HG02588 (cell line): ENCODE data around the gene PDAP1.
"Not testable (repeated sequence)": the region's sequence is repeated elsewhere in the genome, so short reads cannot be mapped to it uniquely, and the experiment has no call there.

Experiments used
- ATAC-seq: cut with Tn5 transposase; IDR thresholded peaks from one replicate; pipeline ENCODE4 v1.9.1; 2021; ENCODE audit warnings: mild to moderate bottlenecking, moderate library complexity; ENCODE audit not compliant: unreplicated experiment

Gene PDAP1

DNA sequence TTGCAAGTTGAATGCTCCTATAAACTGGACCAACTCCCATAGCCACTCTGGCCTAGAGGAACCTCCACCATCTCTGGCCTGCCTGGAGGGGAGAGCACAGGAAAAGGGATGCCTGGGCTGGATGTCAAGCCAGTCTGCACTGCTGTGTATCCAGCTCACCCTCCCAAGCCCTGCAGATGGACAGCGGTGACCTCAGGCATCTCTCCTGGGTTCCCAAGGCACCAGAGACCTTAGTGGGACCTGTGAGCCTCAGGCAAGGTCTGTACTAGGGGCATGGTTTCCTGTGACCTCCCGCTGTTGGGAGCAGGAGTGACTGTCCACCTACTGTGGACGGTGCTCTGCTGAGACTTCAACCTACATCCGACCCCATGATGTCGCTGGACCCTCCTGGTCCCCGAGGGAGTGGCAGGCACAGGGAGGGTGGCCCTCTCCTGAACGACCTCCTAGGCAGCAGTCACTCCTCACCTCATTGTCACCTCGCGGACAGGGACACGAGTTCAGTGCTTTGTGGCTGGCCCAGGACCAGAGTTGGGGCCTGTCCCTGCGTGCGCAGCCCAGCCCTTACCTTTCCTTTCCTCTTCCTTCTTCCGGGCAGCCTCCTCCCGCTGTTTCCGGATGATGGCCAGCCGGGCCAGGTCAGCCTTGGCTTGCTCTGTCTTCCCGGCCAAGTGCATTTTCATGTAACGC, 11.0 kb downstream of the PDAP1 start:
- no peak for ATAC-seq

- ATAC-seq: no peak
These were observed 11.7 kb downstream of the PDAP1 start for GRCh38 chr7:99396418-99397296.

- no peak for ATAC-seq
These were observed 12.6 kb downstream of the PDAP1 start for GRCh38 chr7:99395616-99396327.

DNA sequence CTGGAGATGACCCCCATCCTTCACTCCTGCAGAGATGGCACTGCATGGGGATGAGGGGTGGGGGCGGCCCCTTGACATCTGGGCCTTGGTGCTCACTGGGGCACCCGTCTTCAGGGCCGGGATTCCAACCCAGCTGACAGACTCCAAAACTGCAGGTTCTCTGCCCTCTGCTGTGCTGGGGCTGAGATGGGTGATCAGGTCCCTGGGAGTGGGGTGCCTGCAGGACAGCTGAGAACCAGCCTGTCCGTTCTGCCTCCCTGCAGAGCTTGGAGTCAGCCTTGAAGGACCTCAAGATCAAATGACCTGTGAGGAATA, 14.3 kb downstream of the PDAP1 start:
- ATAC-seq: no peak

GRCh38 chr7:99393355-99394187, 14.8 kb downstream of the PDAP1 start:
- ATAC-seq: no peak

DNA sequence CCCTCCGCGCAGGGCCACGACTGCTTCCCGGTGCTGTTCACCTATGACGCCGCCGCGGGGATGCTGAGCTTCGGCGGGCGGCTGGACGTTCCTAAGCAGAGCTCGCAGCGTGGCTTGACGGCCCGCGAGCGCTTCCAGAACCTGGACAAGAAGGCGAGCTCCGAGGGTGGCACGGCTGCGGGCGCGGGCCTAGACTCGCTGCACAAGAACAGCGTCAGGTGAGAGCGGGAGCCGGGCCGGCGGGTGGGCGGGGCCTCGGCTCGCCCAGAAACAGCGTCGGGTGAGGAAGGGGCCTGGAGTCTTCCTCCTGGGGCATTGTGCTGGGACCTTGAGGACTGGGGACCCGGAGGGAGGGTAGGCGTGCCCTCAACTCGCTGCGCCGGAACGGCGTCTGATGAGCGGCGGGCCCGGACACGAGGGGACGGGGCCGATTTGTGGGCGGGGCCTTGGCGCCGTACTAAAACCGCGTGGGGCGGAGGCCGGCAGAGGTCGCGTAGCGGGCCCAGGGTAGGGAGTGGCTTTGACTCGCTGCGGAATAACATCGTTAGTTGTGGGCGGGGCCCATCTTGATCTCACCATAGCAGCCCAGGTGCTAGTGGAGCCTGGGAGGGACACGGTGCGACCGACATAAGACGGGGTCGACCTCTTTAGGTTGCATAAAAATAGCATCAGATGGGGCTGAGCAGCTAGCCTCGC, 15.6 kb downstream of the PDAP1 start:
- no peak for ATAC-seq

DNA sequence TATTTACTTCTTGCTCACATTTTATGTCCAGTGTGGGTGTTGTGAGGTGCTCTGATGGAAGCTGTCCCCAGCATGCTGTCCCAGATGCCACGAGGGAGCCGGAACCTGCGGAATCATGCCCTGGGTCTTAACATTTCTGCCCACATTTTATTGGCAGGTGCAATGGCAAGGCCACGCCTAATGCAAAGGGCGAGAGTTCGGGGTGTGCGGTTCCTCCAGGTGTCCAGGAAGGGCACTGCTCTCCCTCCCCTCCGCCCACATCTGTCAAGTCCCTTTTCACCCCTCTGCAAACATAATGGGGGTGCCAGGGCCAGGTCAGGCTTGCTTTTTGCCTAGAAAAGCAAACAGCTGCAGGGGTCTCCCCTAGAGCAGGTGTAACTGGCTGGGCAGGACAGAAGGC, 16.4 kb downstream of the PDAP1 start:
- no peak for ATAC-seq

GRCh38 chr7:99390941-99391602, 17.3 kb downstream of the PDAP1 start:
- ATAC-seq: no peak

- no peak for ATAC-seq
These were observed 18.6 kb downstream of the PDAP1 start for GRCh38 chr7:99389772-99390171.

DNA sequence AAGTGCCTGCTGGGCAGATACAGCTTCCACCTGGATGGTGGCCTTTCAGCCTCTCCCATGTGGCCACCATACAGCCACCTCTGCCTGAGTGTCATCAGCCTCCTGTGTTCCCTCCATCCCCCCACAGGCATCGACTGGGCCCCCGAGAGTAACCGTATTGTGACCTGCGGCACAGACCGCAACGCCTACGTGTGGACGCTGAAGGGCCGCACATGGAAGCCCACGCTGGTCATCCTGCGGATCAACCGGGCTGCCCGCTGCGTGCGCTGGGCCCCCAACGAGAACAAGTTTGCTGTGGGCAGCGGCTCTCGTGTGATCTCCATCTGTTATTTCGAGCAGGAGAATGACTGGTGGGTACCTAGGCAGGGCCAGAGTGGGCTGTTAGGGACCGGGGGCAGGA, 20.5 kb downstream of the PDAP1 start:
- ATAC-seq: no peak

DNA sequence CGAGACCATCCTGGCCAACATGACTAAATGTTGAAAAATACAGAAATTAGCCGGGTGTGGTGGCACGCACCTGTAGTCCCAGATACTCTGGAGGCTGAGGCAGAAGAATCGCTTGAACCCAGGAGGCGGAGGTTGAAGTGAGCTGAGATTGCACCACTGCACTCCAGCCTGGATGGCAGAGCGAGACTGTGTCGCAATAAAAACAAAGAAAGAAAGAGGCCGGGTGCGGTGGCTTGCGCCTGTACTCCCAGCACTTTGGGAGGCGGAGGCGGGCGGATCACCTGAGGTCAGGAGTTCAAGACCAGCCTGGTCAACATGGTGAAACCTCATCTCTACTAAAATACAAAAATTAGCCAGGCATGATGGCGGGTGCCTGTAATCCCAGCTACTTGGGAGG, 21.2 kb downstream of the PDAP1 start:
- ATAC-seq: not testable (repeated sequence)

DNA sequence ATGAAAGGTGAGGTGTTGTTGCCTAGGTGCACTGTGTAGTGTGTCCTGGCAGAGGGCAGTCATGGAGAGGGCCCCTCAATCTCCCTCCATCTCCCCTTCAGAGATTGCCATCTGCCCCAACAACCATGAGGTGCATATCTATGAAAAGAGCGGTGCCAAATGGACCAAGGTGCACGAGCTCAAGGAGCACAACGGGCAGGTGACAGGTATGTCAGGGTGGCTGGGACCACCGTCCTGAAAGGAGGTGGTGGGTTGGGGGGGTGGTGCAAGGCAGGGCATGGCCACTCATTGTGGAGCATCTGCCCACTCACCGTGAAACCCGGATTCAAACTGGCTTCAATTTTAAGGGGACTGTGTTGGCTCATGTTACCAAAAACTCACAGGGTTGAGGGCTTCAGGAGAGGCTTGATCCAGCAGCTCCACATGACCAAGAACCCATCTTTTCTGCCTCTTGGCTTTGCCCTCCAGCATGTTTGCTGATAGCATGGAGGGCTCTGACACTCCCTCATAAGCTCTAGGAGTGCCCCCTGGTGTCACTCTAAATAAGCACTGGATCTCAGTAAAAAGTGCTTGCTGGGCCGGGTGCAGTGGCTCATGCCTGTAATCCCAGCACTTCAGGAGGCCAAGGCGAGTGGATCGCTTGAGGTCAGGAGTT, 21.7 kb downstream of the PDAP1 start:
- no peak for ATAC-seq

GRCh38 chr7:99385564-99385963, 22.8 kb downstream of the PDAP1 start:
- ATAC-seq: no peak

GRCh38 chr7:99384523-99384922, 23.9 kb downstream of the PDAP1 start:
- no peak for ATAC-seq

GRCh38 chr7:99383791-99384370, 24.5 kb downstream of the PDAP1 start:
- ATAC-seq: no peak

DNA sequence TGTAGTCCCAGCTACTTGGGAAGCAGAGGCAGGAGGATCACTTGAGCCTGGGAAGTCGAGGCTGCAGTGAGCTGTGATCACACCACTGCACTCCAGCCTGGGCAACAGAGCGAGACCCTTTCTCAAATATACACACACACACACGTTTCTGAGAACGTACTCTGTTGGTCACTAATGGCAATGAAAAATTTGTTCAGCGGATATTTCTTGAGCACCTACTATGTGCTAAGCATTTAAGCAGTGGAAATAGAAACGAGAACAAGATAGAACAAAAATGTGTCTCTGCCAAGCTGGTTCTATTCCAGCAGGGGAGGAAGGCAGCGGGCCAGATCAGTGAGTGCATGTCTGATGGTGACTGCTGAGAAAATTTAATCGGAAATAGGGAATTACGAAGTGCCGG, 25.2 kb downstream of the PDAP1 start:
- no peak for ATAC-seq

DNA sequence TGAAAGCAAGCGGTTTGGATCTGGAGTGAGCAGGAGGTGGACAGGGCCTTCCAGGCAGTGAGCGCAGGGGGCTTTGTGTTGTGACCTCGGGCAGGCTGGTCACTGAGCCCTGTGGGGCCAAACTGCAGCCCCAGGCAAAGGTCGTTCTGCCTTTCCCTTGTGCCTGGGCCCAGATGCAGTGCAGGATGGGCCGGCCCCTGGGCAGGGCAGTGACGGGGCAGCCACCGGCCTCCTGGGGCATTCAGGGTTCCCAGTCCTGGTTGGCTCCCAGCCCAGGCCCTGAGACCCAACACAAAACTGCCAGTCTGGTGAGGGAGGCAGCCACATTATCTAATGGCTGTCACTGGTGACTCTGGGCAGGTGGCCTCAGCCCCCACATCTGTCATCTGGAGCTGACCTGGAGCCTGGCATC, 26.7 kb downstream of the PDAP1 start:
- ATAC-seq: no peak

DNA sequence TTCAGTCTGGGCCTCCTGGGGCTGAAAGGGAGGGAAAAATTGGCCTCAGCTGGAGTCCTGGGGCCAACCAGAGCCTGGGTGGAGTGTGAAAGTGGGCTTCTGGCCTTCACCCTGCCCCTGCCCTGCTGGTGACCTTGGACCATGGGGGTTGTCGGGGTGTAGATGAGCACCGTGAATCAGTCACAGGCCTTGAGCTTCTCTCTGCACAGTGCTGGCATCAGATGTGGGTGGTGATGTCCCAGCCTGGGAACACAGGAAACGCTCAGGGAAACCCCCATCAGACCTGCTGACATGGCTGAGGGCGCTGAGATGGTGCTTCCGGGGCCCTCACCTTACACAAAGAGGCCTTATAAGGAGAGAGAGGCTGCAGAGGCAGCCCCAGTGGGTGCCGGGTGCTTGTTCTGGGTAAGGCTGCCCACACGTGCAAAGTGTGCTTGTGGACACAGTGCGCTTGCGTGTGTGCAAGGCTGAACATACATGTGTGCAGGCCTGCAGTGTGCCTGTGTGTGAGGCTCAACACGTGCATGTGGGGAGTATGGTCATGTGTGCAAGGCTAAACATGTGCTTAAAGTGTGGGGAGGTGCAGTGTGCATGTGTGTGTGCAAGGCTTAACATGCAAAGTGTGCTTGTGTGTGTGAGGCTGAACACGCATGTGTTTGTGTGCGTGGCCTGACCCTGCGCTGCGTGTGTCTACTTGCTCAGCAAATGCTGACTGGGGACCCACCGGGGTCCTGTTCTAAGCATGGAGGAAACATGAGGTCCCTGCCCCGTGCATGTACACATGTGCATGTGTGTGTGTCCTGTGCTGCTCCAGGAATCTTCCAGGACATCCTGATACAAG, 27.4 kb downstream of the PDAP1 start:
- peak; percentile 85 for ATAC-seq
